CD4-positive, alpha-beta T cell treated with Interleukin-1 beta for 1 hour (primary cell): ENCODE measurements around the gene DGUOK.

Experiments
- DNase-seq, 2 donors: peaks; one replicate each; pipeline ENCODE4 v3.0.0-alpha.2; 2020 to 2022

The DGUOK gene

GRCh38 chr2:73981081-73982001 lies 54.7 kb downstream of the DGUOK start:
- DNase-seq = peak in 1 of 2 donors; percentile 22

DNA sequence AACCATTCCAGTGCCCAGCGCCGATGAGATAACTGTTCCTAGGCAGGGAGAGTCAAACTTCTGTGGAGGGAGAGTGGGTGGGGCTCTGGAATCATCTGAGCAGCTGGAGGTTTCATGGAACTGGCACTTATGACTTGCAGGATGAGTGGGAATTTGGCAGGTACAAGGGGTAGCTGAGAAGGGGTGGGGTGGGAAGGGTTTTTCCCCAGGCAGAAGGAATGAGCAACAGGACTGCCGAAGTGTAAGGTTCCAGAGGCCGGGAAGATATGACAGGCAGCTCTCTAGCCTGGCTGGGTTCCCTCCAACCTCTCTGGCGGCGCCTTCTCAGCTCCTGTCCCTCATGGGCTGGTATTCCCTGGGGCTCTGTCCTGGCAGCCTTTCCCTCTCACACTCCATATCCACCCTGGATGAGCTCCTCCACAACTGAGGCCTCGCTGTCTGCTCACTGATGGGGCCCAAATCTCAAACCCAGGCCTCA lies 55.5 kb downstream of the DGUOK start:
- no peak for DNase-seq

- DNase-seq = peak in 1 of 2 donors; percentile 19
Measured at GRCh38 chr2:73983322-73984202, 56.9 kb downstream of the DGUOK start.

- no peak for DNase-seq
Measured at GRCh38 chr2:73984203-73984921, 57.7 kb downstream of the DGUOK start, which contains the start of gene TET3. Gene TET3 (plus strand): TSS chr2:73984910. CDS start chr2:73986404, 1,494 bp downstream.

- DNase-seq = peak; percentile 75 to 82
Measured at GRCh38 chr2:73984922-73985307, 58.2 kb downstream of the DGUOK start.

- peak; percentile 63 to 78 for DNase-seq
Measured at GRCh38 chr2:73985308-73986084, 58.8 kb downstream of the DGUOK start.

GRCh38 chr2:73986085-73986681 lies 59.5 kb downstream of the DGUOK start:
- peak in 1 of 2 donors; percentile 32 for DNase-seq

GRCh38 chr2:73987109-73987947 lies 60.6 kb downstream of the DGUOK start:
- peak; percentile 51 to 52 for DNase-seq

DNA sequence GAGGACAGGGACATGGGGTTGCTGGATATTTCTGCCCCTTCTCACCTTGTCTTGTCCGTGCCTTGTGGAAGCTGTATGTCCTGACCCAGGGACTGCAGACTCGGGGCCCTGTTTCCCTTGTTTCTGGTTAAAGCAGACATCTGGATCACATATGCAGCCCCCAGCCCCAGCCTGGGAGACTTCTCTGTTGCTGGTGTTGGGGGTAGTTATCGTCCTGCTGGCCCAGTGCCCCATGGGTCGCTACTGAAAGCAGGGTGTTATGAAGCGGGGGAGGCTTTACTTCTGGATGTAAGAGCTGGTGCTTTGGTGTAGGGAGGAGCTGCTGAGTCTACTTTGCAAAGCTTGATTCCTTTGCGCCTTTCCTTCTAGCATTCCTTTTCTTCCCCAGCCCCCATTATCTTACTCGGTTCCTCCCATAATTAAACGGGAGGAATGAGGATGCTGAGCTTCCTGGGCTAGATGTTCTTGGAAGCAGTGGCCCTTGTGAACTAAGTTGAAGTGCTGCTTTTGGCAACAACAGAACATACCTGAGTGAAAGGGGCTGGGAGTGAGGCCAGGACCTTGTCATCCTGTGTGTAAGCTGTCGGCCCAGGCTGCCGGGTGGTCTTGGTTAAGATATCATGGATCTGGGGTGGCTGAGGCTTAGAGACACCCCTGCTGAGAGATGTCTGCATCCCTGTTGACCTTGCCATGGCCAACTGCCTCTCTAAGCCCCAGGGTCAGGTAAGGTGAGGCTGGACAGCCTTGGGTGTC lies 61.4 kb downstream of the DGUOK start:
- no peak for DNase-seq

GRCh38 chr2:73989972-73990371 lies 63.3 kb downstream of the DGUOK start:
- no peak for DNase-seq

DNA sequence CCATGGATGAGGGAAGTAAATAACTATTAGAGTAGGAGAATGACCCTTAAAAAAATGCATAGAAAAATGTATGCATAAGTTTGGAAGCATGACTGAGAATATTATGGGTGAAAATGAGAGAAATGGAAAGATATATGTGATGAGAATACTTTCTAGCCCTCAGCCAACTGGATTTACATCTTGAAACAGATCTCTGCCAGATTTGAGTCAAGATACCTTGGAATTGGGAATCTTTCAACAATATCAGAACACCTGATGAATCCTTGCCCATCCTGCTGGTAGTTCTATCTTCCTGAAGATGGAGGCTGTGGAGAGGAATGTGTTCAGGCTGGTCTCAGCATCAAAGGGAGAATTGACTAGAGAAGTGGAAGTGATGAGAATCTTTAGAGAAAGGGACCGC lies 63.9 kb downstream of the DGUOK start:
- no peak for DNase-seq

GRCh38 chr2:73992036-73992435 lies 65.4 kb downstream of the DGUOK start:
- DNase-seq = no peak

DNA sequence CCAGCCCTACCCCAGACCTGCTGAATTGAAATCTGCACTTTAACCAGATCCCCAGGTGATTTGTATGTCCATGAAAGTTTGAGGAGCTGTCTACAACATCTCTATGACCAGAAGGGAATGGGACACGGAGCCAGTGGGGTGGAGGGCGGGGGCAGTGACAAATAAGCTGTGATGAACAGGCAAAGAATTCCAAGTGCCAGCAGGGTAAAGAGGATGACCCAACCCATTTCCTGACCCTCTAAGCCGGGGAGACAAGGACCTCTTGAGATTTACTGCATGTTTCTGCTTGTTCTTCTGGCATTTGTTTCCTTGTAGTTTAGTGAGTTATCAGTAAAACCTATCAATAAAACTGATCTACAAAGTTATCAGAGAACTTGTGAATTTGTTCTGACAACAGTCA lies 66.7 kb downstream of the DGUOK start:
- no peak for DNase-seq

GRCh38 chr2:73993778-73994177 lies 67.1 kb downstream of the DGUOK start:
- no peak for DNase-seq

- no peak for DNase-seq
Measured at GRCh38 chr2:73994178-73994831, 67.6 kb downstream of the DGUOK start.

- no peak for DNase-seq
Measured at GRCh38 chr2:73995810-73996209, 69.1 kb downstream of the DGUOK start.

DNA sequence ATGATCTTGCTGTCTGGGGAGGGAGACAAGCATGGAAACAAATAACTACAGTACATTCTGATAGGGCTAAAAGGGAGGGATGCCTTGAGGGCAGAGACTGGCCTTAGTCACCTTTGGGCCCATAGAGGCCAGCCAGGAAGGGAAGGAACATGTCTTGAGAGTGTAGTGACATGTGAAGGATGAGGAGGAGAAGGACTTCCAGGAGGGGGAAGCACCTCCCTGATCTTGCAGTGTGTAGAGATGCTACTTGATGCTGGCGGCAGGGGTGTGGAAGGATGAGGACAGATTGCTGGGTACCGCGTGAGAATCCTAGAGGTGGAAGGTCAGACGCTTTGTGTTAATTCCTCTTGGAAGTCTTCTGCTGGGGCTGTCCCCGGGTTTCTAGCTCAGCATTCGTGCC lies 71.1 kb downstream of the DGUOK start:
- DNase-seq = no peak

- peak; percentile 55 to 67 for DNase-seq
Measured at GRCh38 chr2:73998451-73998850, 71.8 kb downstream of the DGUOK start.

GRCh38 chr2:73998933-73999332 lies 72.3 kb downstream of the DGUOK start:
- no peak for DNase-seq
